Rectal smooth muscle tissue (tissue), 1 donor: ENCODE data around the gene CELA2B.
"Not testable (repeated sequence)": the region's sequence is repeated elsewhere in the genome, so short reads cannot be mapped to it uniquely, and the experiment has no call there.

Source experiments
- H3K27ac ChIP-seq: one replicate; pipeline ENCODE4 v1.7.0; 2013; ENCODE audit warnings: low read depth, low read length, inconsistent platforms
- H3K27me3 ChIP-seq: one replicate; pipeline ENCODE4 v1.7.0; 2013; ENCODE audit warnings: low read length; ENCODE audit not compliant: control insufficient read depth, insufficient read depth
- H3K36me3 ChIP-seq: one replicate; pipeline ENCODE4 v1.7.0; 2013; ENCODE audit warnings: low read length; ENCODE audit not compliant: control insufficient read depth, insufficient read depth
- H3K4me1 ChIP-seq: one replicate; pipeline ENCODE4 v1.7.0; 2013; ENCODE audit warnings: low read length; ENCODE audit not compliant: control insufficient read depth, insufficient read depth
- H3K4me3 ChIP-seq: one replicate; pipeline ENCODE4 v1.7.0; 2013; ENCODE audit warnings: low read length
- H3K9ac ChIP-seq: one replicate; pipeline ENCODE4 v1.7.0; 2013; ENCODE audit warnings: low read length

Gene CELA2B

DNA sequence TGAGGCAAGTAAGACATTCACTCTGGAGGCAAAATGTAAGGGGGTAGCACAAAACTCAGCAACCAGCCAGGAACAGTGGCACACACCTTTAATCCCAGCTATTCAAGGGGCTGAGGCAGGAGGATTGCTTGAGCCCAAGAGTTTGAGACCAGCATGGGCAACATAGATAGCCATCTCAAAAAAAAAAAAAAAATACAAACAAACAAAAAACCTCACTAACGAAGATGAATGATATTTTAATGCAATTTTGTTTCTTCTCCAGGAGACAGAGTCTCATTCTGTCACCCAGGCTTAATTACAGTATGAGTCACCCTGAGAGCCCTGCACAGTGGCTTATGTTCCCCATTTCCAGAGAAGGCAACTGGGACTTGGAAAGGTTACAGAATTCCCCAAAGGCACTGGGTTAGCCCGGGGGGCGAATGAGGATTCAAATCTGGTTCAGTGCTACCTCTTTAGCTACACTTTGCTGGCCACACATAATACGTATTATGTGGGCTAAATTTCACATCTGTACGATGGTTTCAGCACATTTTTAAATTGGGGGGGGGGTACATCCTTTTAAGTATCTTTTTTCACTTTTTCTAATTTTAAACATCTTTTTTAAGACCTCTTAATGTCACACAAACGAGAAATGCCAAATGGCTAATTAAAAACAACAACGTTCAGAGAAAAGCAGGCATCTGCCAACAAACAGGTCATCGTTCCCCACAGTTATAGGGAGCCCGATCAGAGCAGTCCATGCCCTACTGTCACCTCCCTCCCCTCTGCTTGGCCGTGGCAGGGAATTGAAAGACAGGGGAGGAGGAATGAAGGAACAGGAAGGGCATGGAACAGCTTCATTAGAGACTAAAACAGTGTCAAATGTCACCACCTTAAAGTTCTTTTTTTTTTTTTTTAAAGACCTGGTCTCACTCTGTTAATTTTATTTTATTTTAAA lies 15.9 kb upstream of the CELA2B start:
- Histone ChIP-seq H3K4me3 (no peak overlapping the region), H3K27me3 (no peaks in the 10 kb centered on the region), H3K9ac (no peak overlapping the region), H3K4me1 (no peaks in the 10 kb centered on the region), H3K36me3 (no peaks in the 10 kb centered on the region), H3K27ac (no peak overlapping the region)

DNA sequence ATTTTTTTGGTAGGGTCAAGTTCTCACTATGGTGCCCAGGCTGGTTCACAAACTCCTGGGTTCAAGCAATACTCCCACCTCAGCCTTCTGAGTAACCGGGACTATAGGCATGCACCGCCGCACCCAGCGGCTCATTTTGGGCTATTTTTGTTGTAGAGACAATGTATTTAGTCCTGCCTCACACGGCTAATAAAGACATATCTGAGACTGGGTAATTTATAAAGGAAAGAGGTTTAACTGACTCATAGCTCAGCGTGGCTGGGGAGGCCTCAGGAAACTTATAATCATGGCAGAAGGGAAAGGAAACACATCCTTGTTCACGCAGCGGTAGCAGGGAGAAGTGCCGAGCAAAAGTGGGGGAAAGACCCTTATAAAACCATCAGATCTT lies 15.2 kb upstream of the CELA2B start:
- Histone ChIP-seq H3K27ac (no peak overlapping the region), H3K4me3 (no peak overlapping the region), H3K36me3 (no peaks in the 10 kb centered on the region), H3K9ac (no peak overlapping the region), H3K27me3 (no peaks in the 10 kb centered on the region), H3K4me1 (no peaks in the 10 kb centered on the region)

DNA sequence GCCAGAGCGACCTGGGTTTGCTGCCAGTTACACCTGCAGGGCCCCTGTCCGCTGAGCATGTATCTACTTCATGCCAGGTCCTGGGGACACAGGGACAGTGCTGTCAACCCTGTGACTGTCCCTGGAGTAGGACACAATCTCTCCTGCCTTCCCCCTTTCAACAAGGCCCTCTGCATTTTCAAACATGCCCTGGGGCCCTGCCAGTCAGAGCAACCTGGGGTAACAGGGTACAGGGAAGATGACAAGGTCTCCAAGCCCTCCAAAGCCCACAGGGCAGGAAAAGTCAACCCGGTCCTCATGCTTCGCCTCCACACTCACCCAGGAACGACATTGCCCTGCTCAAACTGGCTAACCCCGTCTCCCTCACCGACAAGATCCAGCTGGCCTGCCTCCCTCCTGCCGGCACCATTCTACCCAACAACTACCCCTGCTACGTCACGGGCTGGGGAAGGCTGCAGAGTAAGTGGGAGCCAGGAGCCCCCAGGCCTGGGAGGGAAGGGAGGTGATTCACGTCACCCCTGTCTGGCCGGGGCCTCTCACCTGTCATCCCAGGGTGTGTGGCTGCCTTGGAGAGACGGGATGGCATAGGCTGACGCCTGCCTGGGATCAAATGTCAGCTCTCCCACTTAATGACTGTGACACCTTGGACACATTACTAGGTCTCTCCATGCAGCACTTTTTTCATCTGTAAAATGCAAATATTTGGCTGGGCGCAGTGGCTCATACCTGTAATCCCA lies 12.7 kb upstream of the CELA2B start:
- H3K9ac ChIP-seq, H3K36me3 ChIP-seq, H3K4me1 ChIP-seq, H3K27ac ChIP-seq, H3K4me3 ChIP-seq, H3K27me3 ChIP-seq: not testable (repeated sequence)

DNA sequence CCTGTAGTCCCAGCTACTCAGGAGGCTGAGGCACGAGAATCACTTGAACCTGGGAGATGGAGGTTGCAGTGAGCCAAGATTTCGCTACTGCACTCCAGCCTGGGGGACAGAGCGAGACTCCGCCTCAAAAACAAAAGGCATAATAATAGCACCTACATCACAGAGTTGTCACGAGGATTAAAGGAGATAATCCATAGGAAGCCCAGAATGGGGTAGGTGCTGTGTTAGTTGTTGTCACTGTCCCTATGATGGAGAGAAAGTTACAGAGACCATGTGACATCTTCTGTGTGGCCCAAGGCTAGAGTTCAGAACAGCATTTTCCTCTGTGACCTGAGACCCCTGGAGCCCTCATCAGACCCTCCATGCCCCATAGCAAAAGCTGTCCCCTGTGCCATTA lies 12.0 kb upstream of the CELA2B start:
- not testable (repeated sequence) for H3K9ac ChIP-seq, H3K27me3 ChIP-seq, H3K4me1 ChIP-seq, H3K36me3 ChIP-seq, H3K4me3 ChIP-seq, H3K27ac ChIP-seq

DNA sequence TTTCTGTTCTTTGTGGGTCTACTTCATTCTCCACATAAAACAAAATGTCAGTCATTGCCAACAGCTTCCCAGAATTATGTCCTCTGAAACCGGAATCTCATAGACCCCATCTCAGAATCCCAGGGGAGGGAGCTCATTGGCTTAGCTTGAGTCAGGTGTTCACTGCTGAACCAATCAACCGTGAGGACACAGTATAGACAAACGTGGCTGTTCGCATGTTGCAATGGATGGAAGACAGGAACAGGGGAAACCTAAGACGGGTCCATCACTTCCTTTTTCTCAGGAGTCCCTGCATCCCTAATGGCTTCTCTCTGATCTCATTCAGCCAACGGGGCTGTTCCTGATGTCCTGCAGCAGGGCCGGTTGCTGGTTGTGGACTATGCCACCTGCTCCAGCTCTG lies 10.2 kb upstream of the CELA2B start:
- Histone ChIP-seq H3K4me3 (no peak overlapping the region), H3K36me3 (no peaks in the 10 kb centered on the region), H3K4me1 (no peaks in the 10 kb centered on the region), H3K27me3 (no peaks in the 10 kb centered on the region), H3K27ac (no peak overlapping the region), H3K9ac (no peak overlapping the region)

DNA sequence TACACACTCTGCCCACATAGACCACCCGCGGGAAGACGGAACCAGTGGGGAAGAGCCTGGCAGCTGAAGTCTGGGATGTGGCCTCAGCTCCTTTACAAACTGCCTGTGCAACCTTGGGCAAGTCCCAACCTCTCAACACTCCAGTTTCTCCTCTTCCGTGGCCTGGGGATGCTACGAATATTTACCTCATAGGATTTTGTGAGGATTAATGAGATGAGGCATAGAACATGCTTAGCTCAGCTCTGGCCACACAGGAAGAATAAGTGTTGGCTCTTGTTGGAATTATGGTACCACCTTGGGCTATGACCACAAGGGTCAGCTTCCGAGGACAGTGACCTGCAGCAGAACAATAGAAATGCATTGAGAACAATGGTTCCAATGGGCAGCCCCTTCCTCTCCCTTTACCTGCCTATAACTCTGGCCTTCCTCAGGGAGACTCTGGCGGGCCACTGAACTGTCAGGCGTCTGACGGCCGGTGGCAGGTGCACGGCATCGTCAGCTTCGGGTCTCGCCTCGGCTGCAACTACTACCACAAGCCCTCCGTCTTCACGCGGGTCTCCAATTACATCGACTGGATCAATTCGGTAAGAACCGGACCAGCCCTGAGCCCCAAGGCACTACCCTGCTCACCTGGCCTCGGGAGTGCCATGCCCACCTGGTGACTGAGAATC lies 8.8 kb upstream of the CELA2B start:
- not testable (repeated sequence) for H3K36me3 ChIP-seq, H3K4me1 ChIP-seq, H3K4me3 ChIP-seq, H3K27me3 ChIP-seq, H3K27ac ChIP-seq, H3K9ac ChIP-seq

DNA sequence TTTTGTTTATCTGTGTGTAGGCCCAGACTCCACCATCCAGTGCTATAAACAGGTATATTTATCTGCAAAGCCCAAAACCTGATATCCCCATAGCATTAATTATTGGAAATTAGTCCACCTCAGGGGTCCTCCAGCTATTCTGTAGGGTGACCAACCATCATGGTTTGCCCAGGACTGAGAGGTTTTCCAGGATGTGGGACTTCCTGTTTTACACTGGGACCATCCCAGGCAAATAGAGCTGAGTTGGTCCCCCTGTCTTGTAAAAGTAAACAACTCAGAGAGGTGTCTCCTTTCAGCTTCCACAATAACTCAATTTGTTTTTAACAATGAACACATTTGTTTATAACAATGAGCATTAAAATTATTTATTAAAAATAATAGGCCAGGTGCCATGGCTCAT lies 7.8 kb upstream of the CELA2B start:
- Histone ChIP-seq H3K9ac (no peak overlapping the region), H3K4me1 (no peaks in the 10 kb centered on the region), H3K27ac (no peak overlapping the region), H3K4me3 (no peak overlapping the region), H3K27me3 (no peaks in the 10 kb centered on the region), H3K36me3 (no peaks in the 10 kb centered on the region)

DNA sequence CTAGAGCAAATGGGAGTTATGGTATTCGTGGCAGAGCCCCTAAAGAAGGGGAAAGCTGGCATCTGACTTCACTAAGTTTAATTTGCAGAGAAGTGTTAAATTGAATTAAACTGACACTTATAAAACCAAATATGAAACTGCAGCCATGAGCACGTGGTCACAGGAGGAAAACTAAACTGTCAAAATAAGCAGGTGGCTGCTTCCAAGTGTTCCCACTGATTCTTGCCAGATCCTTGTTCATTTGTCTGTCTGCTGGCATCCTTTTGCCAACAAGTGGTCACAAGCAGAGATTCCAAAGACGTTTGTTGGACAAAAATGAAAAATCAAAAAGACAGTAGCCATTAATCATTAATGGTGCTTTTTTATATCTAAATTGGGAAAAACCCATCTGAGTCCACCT lies 6.5 kb upstream of the CELA2B start:
- no peaks in the 10 kb centered on the region for H3K27me3 ChIP-seq
- H3K9ac ChIP-seq = no peak overlapping the region
- H3K4me1 ChIP-seq = no peaks in the 10 kb centered on the region
- no peak overlapping the region for H3K4me3 ChIP-seq
- no peak overlapping the region for H3K27ac ChIP-seq
- no peaks in the 10 kb centered on the region for H3K36me3 ChIP-seq

DNA sequence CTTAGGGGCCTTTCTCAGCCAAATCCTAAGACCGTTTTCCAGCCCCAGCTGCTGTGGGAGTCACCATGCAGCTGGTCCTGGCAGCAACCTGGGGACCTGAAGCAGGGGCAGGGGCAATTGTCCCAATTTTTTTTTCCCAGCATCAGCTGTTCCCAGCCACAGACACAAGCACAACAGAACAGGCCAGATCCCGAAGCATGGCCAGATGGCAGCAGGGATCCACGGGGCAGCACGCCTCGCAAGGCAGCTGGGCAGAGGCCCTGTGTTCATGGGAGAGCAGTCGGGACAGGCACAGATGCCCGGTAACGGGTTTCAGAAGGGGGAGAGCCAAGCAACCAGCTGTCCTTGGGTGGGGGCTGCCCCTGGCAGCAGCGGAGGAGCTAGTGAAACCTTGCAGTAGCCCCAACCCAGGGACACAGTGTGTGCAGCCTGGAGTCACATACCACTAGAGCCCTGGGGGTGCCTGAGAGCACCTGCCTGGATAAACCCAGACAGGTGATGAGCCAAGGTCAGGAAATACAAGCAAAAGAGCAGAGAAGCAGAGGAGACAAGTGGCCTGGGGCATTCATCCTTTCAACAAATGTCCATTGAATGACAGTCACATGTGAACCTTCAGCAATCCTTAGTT lies 6.0 kb upstream of the CELA2B start:
- H3K4me3 ChIP-seq, H3K27ac ChIP-seq, H3K27me3 ChIP-seq, H3K4me1 ChIP-seq, H3K36me3 ChIP-seq, H3K9ac ChIP-seq: not testable (repeated sequence)

DNA sequence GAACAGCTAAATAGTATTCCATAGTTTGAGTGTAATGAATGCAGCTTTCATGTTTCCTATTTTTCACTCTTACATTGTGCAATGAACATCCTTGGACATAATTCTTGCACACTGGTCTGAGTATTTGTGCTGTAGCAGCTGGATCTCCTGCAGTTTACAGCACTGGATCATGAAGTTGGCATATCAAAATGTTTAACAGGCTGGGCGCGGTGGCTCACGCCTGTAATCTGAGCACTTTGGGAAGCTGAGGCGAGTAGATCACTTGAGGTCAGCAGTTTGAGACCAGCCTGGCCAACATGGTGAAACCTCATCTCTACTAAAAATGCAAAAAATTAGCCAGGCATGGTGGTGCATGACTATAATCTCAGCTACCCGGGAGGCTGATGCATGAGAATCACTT lies 4.8 kb upstream of the CELA2B start:
- H3K36me3 ChIP-seq, H3K9ac ChIP-seq, H3K27me3 ChIP-seq, H3K27ac ChIP-seq, H3K4me3 ChIP-seq, H3K4me1 ChIP-seq: not testable (repeated sequence)

DNA sequence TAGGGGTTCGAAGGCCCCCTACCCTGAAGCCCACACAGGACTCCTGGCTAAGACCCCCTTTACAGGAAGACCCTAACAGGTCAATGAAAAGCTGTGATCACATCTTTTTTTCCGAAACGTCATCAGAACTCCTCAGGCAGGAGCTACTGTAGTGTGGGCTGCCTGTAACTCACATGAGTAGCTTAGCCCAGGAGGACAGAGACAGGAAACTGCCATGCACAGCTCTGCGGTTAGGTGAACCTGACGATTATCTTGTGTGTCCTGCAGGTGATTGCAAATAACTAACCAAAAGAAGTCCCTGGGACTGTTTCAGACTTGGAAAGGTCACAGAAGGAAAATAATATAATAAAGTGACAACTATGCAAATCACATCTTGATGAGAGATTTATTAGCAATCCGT lies 4.2 kb upstream of the CELA2B start:
- H3K9ac ChIP-seq, H3K4me1 ChIP-seq, H3K27me3 ChIP-seq, H3K4me3 ChIP-seq, H3K27ac ChIP-seq, H3K36me3 ChIP-seq: not testable (repeated sequence)

DNA sequence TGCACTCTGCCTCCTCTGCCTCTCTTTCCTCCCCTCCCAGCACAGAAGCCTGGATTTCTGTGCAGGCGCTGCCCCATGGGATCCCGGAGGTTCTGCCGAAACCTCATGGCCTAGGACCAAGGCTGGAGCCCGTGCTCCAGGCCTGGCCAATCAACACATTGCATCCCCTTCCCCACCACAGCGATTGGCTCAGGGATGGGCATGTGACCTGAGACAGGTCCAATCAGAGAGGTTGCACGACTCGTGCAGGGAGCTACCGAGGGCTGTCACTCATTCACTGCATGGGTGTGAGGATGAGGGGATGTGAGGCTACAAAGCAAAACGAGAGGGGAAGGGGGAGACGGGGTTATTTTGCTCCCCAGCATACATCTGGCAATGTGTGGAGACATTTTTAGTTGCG lies 3.3 kb upstream of the CELA2B start:
- Histone ChIP-seq H3K9ac (no peak overlapping the region), H3K36me3 (no peaks in the 10 kb centered on the region), H3K27ac (no peak overlapping the region), H3K4me3 (no peak overlapping the region), H3K4me1 (no peaks in the 10 kb centered on the region), H3K27me3 (no peaks in the 10 kb centered on the region)
